Measurements from ENCODE around the gene POGLUT2. TPM values are rescaled to one million over a fixed set of nuclear protein-coding genes. Genes with fewer than 3 reads are reported as not detected.
A peak's percentile ranks its signal among the peaks of the same experiment; 100 is the strongest.

The POGLUT2 gene
- total RNA-seq (10 to 100 TPM in 1 of 2 donors, 1 to 10 TPM in 1; 4.6 to 13.9 TPM), polyA plus RNA-seq (1 to 10 TPM; 1.4 to 4.5 TPM)
- long read RNA-seq, donor 1, partial matches to known transcripts, result 0 of 4 reads
- long read RNA-seq, donor 1, other reads (novel, unspliced or antisense), result 0 of 4 reads
- long read RNA-seq, donor 2, partial matches to known transcripts, result 0 of 1 reads
- long read RNA-seq, donor 2, other reads (novel, unspliced or antisense), result 0 of 1 reads
- long read RNA-seq, donor 3, partial matches to known transcripts, result 0 of 4 reads
- long read RNA-seq, donor 3, other reads (novel, unspliced or antisense), result 0 of 4 reads
- long read RNA-seq, donor 4, partial matches to known transcripts, result 0 of 1 reads
- long read RNA-seq, donor 4, other reads (novel, unspliced or antisense), result 0 of 1 reads
- long read RNA-seq, donor 5, transcript KDELC1-201 (10 exons, 2,060 nt), result major isoform, 5 of 6 reads
- long read RNA-seq, donor 5, partial matches to known transcripts, result 0 of 6 reads
- long read RNA-seq, donor 5, other reads (novel, unspliced or antisense), result 0 of 6 reads

- Histone ChIP-seq H3K36me3 (ENCODE audit: control insufficient read depth in 4 of 4, insufficient read depth in 4 of 4, low read length in 4 of 4) (no peaks in the 10 kb centered on the region), H3K4me3 (peak within 1 kb of the TSS; percentile 58), H3K9me3 (ENCODE audit: control insufficient read depth in 4 of 4, insufficient read depth in 3 of 4, low read length in 3 of 4) (no peaks in the 10 kb centered on the region), H3K9ac (ENCODE audit: insufficient read depth in 1 of 2, low read length in 2 of 2) (peak within 1 kb of the TSS; percentile 11 to 68), H3K4me1 (ENCODE audit: control insufficient read depth in 5 of 5, insufficient read depth in 5 of 5, low read length in 5 of 5) (peaks cover 0 to 28% (median 5%) of the 10 kb centered on the region in 5 donors), H3K27me3 (ENCODE audit: control insufficient read depth in 3 of 3, insufficient read depth in 3 of 3, low read length in 2 of 3) (no peaks in the 10 kb centered on the region), H3K27ac (ENCODE audit: low read depth in 1 of 2, low read length in 1 of 2) (peak within 1 kb of the TSS; percentile 82 to 93)
- TF ChIP-seq CTCF (IDR thresholded peaks at IDR 0.05; ENCODE audit: control extremely low read depth, extremely low read depth), result no peak
- ATAC-seq (ENCODE audit: insufficient read depth, low FRiP score) (peak; percentile 91), DNase-seq (peak; percentile 91 to 95 (median 92))
- WGBS, 2 donors, result 0 to 1% methylated on average over 70 to 72 of the region's 72 CpGs
These were observed at the start of gene POGLUT2, which contains the start of gene BIVM for GRCh38 chr13:102798581-102799425. POGLUT2 (minus strand) TSS chr13:102798976; CDS start chr13:102798670, 306 bp downstream. BIVM (plus strand) TSS chr13:102799119; CDS start chr13:102807268, 8,149 bp downstream.

- no peak overlapping the region for H3K4me3 ChIP-seq
- peak; percentile 50 for TF ChIP-seq CTCF (IDR thresholded peaks at IDR 0.05; ENCODE audit: control extremely low read depth, extremely low read depth)
These were observed 48.8 kb upstream of the POGLUT2 start for GRCh38 chr13:102847272-102848234.

More at GRCh38 chr13:102847272-102848234, 48.8 kb upstream of the POGLUT2 start:
- 23 to 29% methylated on average over 12 of the region's 12 CpGs for WGBS, 2 donors
- H3K9me3 ChIP-seq (ENCODE audit: control insufficient read depth in 4 of 4, insufficient read depth in 3 of 4, low read length in 3 of 4), result no peaks in the 10 kb centered on the region
- H3K4me1 ChIP-seq (ENCODE audit: control insufficient read depth in 5 of 5, insufficient read depth in 5 of 5, low read length in 5 of 5), result peaks cover 0 to 13% (median 6%) of the 10 kb centered on the region in 5 donors
- peak overlapping the region; percentile 76 to 99 for H3K9ac ChIP-seq (ENCODE audit: insufficient read depth in 1 of 2, low read length in 2 of 2)
- peaks cover 0 to 3% (median 2%) of the 10 kb centered on the region in 4 donors for H3K36me3 ChIP-seq (ENCODE audit: control insufficient read depth in 4 of 4, insufficient read depth in 4 of 4, low read length in 4 of 4)
- no peak overlapping the region for H3K27ac ChIP-seq (ENCODE audit: low read depth in 1 of 2, low read length in 1 of 2)
- ATAC-seq (ENCODE audit: insufficient read depth, low FRiP score) (no peak), DNase-seq (peak in 2 of 3 donors; percentile 72 to 77)
- no peaks in the 10 kb centered on the region for H3K27me3 ChIP-seq (ENCODE audit: control insufficient read depth in 3 of 3, insufficient read depth in 3 of 3, low read length in 2 of 3)

All from lung (tissue), 16 donors.